Subcutaneous adipose tissue (tissue), 4 donors: ENCODE measurements around the gene ASMTL. TPM values are rescaled to one million over a fixed set of nuclear protein-coding genes. Genes with fewer than 3 reads are reported as not detected.

Experiments used
- CTCF ChIP-seq: fragments of 450-650 bp; IDR thresholded peaks from one replicate; pipeline ENCODE4 v1.5.1; 2016; ENCODE audit warnings: low read depth, mild to moderate bottlenecking, control low read depth, antibody characterized with exemption, moderate library complexity
- total RNA-seq, 4 donors: library from RNA; depleted of rRNA; stranded (reverse); fragments of >200 nt; gene quantifications; one replicate each; pipeline ENCODE4 v1.1.0, GENCODE V29; 2016

Gene ASMTL
- total RNA-seq, 4 donors from 2014 or later: 13.4 to 31.5 (median 24.5) TPM

GRCh38 chrX:1435241-1435895 is 17.3 kb downstream of the ASMTL start:
- no peak for TF ChIP-seq CTCF

GRCh38 chrX:1434871-1435240 is 17.9 kb downstream of the ASMTL start:
- TF ChIP-seq CTCF: no peak

- no peak for TF ChIP-seq CTCF
Observed at GRCh38 chrX:1433646-1434357, 18.9 kb downstream of the ASMTL start.

GRCh38 chrX:1430451-1430850 is 22.3 kb downstream of the ASMTL start:
- TF ChIP-seq CTCF: no peak

GRCh38 chrX:1427756-1428155 is 25.0 kb downstream of the ASMTL start:
- no peak for TF ChIP-seq CTCF

- no peak for TF ChIP-seq CTCF
Observed at GRCh38 chrX:1425381-1425780, 27.3 kb downstream of the ASMTL start.

GRCh38 chrX:1424147-1424851 is 28.4 kb downstream of the ASMTL start:
- TF ChIP-seq CTCF: no peak
